ENCODE data around the gene IGF1R. TPM values are rescaled to one million over a fixed set of nuclear protein-coding genes. Genes with fewer than 3 reads are reported as not detected.

IGF1R gene
- total RNA-seq, 1 experiment from 2014 or later: 51.6 TPM

GRCh38 chr15:98952381-98952803 is 304.1 kb downstream of the IGF1R start:
- H3K4me1 Mint-ChIP-seq (ENCODE audit: low read depth, unreplicated experiment): no peaks in the 10 kb centered on the region
- intact Hi-C loops (cut with micrococcal nuclease; ENCODE audit: unreplicated experiment): no loop called here
- H3K27ac Mint-ChIP-seq (ENCODE audit: unreplicated experiment): no peak overlapping the region
- peaks cover 51% of the 10 kb centered on the region for H3K36me3 Mint-ChIP-seq (ENCODE audit: insufficient read depth, unreplicated experiment)
- H3K27me3 ChIP-seq (replicated peaks; ENCODE audit: control insufficient read depth, insufficient read depth, low read length): no peaks in the 10 kb centered on the region
- H3K4me3 ChIP-seq (ENCODE audit: low read depth, low read length): no peak overlapping the region
- CTCF ChIA-PET: no interaction called here
- no peaks in the 10 kb centered on the region for H3K4me1 ChIP-seq
- no peaks in the 10 kb centered on the region for H3K27me3 Mint-ChIP-seq (ENCODE audit: insufficient read depth, unreplicated experiment)
- TF ChIP-seq, protein P1, sequence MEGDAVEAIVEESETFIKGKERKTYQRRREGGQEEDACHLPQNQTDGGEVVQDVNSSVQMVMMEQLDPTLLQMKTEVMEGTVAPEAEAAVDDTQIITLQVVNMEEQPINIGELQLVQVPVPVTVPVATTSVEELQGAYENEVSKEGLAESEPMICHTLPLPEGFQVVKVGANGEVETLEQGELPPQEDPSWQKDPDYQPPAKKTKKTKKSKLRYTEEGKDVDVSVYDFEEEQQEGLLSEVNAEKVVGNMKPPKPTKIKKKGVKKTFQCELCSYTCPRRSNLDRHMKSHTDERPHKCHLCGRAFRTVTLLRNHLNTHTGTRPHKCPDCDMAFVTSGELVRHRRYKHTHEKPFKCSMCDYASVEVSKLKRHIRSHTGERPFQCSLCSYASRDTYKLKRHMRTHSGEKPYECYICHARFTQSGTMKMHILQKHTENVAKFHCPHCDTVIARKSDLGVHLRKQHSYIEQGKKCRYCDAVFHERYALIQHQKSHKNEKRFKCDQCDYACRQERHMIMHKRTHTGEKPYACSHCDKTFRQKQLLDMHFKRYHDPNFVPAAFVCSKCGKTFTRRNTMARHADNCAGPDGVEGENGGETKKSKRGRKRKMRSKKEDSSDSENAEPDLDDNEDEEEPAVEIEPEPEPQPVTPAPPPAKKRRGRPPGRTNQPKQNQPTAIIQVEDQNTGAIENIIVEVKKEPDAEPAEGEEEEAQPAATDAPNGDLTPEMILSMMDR (IDR thresholded peaks at IDR 0.05; ENCODE audit: insufficient read depth in 1 of 2, low read depth in 1 of 2, low read length in 1 of 2, severe bottlenecking in 1 of 2, unreplicated experiment in 1 of 2): no peak
- H3K9me3 ChIP-seq: no peaks in the 10 kb centered on the region
- H3K36me3 ChIP-seq (ENCODE audit: control insufficient read depth, insufficient read depth, low read length): no peaks in the 10 kb centered on the region
- no peak for DNase-seq
- POLR2A ChIA-PET: no interaction called here
- H3K9me3 Mint-ChIP-seq (ENCODE audit: unreplicated experiment): no peaks in the 10 kb centered on the region
- no TSS peak for BruUV-seq (replicated peaks)
- H3K4me3 Mint-ChIP-seq (ENCODE audit: unreplicated experiment): no peak overlapping the region

- BruUV-seq (replicated peaks): no TSS peak
- Mint-ChIP-seq H3K4me3 (ENCODE audit: unreplicated experiment) (no peak overlapping the region), H3K9me3 (ENCODE audit: unreplicated experiment) (no peaks in the 10 kb centered on the region), H3K36me3 (ENCODE audit: insufficient read depth, unreplicated experiment) (peaks cover 58% of the 10 kb centered on the region), H3K27me3 (ENCODE audit: insufficient read depth, unreplicated experiment) (no peaks in the 10 kb centered on the region), H3K27ac (ENCODE audit: unreplicated experiment) (no peak overlapping the region), H3K4me1 (ENCODE audit: low read depth, unreplicated experiment) (no peaks in the 10 kb centered on the region)
- Histone ChIP-seq H3K4me3 (ENCODE audit: low read depth, low read length) (no peak overlapping the region), H3K9me3 (no peaks in the 10 kb centered on the region), H3K27me3 (replicated peaks; ENCODE audit: control insufficient read depth, insufficient read depth, low read length) (no peaks in the 10 kb centered on the region), H3K36me3 (ENCODE audit: control insufficient read depth, insufficient read depth, low read length) (no peaks in the 10 kb centered on the region), H3K4me1 (no peaks in the 10 kb centered on the region)
- DNase-seq: no peak
- TF ChIP-seq, protein P1 (IDR thresholded peaks at IDR 0.05; ENCODE audit: insufficient read depth in 1 of 2, low read depth in 1 of 2, low read length in 1 of 2, severe bottlenecking in 1 of 2, unreplicated experiment in 1 of 2): no peak
- ChIA-PET CTCF (interaction anchor here (0.6 kb wide), 1 partner anchor 1650 kb away, joined by 3 read pairs; no protein-coding TSS in a partner anchor), POLR2A (no interaction called here)
- intact Hi-C loops (cut with micrococcal nuclease; ENCODE audit: unreplicated experiment): no loop called here
Observed at GRCh38 chr15:98953000-98953787, 304.9 kb downstream of the IGF1R start.

GRCh38 chr15:98953968-98954367 is 305.6 kb downstream of the IGF1R start:
- Mint-ChIP-seq H3K9me3 (ENCODE audit: unreplicated experiment) (no peaks in the 10 kb centered on the region), H3K27me3 (ENCODE audit: insufficient read depth, unreplicated experiment) (no peaks in the 10 kb centered on the region), H3K4me3 (ENCODE audit: unreplicated experiment) (no peak overlapping the region), H3K27ac (ENCODE audit: unreplicated experiment) (no peak overlapping the region), H3K4me1 (ENCODE audit: low read depth, unreplicated experiment) (no peaks in the 10 kb centered on the region), H3K36me3 (ENCODE audit: insufficient read depth, unreplicated experiment) (peaks cover 59% of the 10 kb centered on the region)
- ChIA-PET CTCF (no interaction called here), POLR2A (no interaction called here)
- no peaks in the 10 kb centered on the region for H3K27me3 ChIP-seq (replicated peaks; ENCODE audit: control insufficient read depth, insufficient read depth, low read length)
- intact Hi-C loops (cut with micrococcal nuclease; ENCODE audit: unreplicated experiment): no loop called here
- DNase-seq: no peak
- H3K36me3 ChIP-seq (ENCODE audit: control insufficient read depth, insufficient read depth, low read length): no peaks in the 10 kb centered on the region
- H3K9me3 ChIP-seq: no peaks in the 10 kb centered on the region
- no peaks in the 10 kb centered on the region for H3K4me1 ChIP-seq
- TF ChIP-seq, protein P1 (IDR thresholded peaks at IDR 0.05; ENCODE audit: insufficient read depth in 1 of 2, low read depth in 1 of 2, low read length in 1 of 2, severe bottlenecking in 1 of 2, unreplicated experiment in 1 of 2): no peak
- no TSS peak for BruUV-seq (replicated peaks)
- H3K4me3 ChIP-seq (ENCODE audit: low read depth, low read length): no peak overlapping the region

All from Caco-2 (cell line).